ENCODE measurements around the gene SPA17. TPM values are rescaled to one million over a fixed set of nuclear protein-coding genes. Genes with fewer than 3 reads are reported as not detected.

SPA17 gene
- polyA plus RNA-seq, 1 experiment, result 2.9 TPM

GRCh38 chr11:124725719-124726105, 52.0 kb downstream of the SPA17 start:
- no peak overlapping the region for H3K4me3 ChIP-seq (ENCODE audit: low read depth, low read length)
- ChIA-PET POLR2A (no interaction called here), CTCF (interaction anchor here (0.9 kb wide), 1 partner anchor 140 kb away, joined by 3 read pairs; no protein-coding TSS in a partner anchor)
- no peaks in the 10 kb centered on the region for H3K36me3 ChIP-seq (ENCODE audit: control insufficient read depth, insufficient read depth, low read length)
- no peak for DNase-seq (ENCODE audit: low read depth)
- peaks cover 15% of the 10 kb centered on the region for H3K27me3 ChIP-seq (ENCODE audit: control insufficient read depth, insufficient read depth, low read length)
- no peak for TF ChIP-seq CTCF (IDR thresholded peaks at IDR 0.05; ENCODE audit: insufficient read depth, low read depth, low read length)

GRCh38 chr11:124727474-124727873, 53.8 kb downstream of the SPA17 start:
- no peaks in the 10 kb centered on the region for H3K36me3 ChIP-seq (ENCODE audit: control insufficient read depth, insufficient read depth, low read length)
- H3K4me3 ChIP-seq (ENCODE audit: low read depth, low read length), result no peak overlapping the region
- TF ChIP-seq CTCF (IDR thresholded peaks at IDR 0.05; ENCODE audit: insufficient read depth, low read depth, low read length), result no peak
- peaks cover 4% of the 10 kb centered on the region for H3K27me3 ChIP-seq (ENCODE audit: control insufficient read depth, insufficient read depth, low read length)
- POLR2A ChIA-PET, result no interaction called here
- CTCF ChIA-PET, result no interaction called here
- no peak for DNase-seq (ENCODE audit: low read depth)

GRCh38 chr11:124728134-124728533, 54.4 kb downstream of the SPA17 start:
- Histone ChIP-seq H3K36me3 (ENCODE audit: control insufficient read depth, insufficient read depth, low read length) (no peaks in the 10 kb centered on the region), H3K27me3 (ENCODE audit: control insufficient read depth, insufficient read depth, low read length) (peaks cover 4% of the 10 kb centered on the region), H3K4me3 (ENCODE audit: low read depth, low read length) (no peak overlapping the region)
- no peak for DNase-seq (ENCODE audit: low read depth)
- CTCF ChIA-PET, result no interaction called here
- POLR2A ChIA-PET, result no interaction called here
- no peak for TF ChIP-seq CTCF (IDR thresholded peaks at IDR 0.05; ENCODE audit: insufficient read depth, low read depth, low read length)

- no peaks in the 10 kb centered on the region for H3K36me3 ChIP-seq (ENCODE audit: control insufficient read depth, insufficient read depth, low read length)
- peaks cover 4% of the 10 kb centered on the region for H3K27me3 ChIP-seq (ENCODE audit: control insufficient read depth, insufficient read depth, low read length)
- H3K4me3 ChIP-seq (ENCODE audit: low read depth, low read length), result no peak overlapping the region
- no peak for DNase-seq (ENCODE audit: low read depth)
- POLR2A ChIA-PET, result no interaction called here
- CTCF ChIA-PET, result interaction anchor here (1.8 kb wide), 1 partner anchor 14 kb away, joined by 5 read pairs; no protein-coding TSS in a partner anchor
- TF ChIP-seq CTCF (IDR thresholded peaks at IDR 0.05; ENCODE audit: insufficient read depth, low read depth, low read length), result no peak
These were observed 55.9 kb downstream of the SPA17 start for GRCh38 chr11:124729571-124729970.

- Histone ChIP-seq H3K27me3 (ENCODE audit: control insufficient read depth, insufficient read depth, low read length) (peaks cover 10% of the 10 kb centered on the region), H3K4me3 (ENCODE audit: low read depth, low read length) (no peak overlapping the region), H3K36me3 (ENCODE audit: control insufficient read depth, insufficient read depth, low read length) (no peaks in the 10 kb centered on the region)
- DNase-seq (ENCODE audit: low read depth), result no peak
- ChIA-PET CTCF (interaction anchor here (1.4 to 4.3 kb wide), 2 partner anchors 14 to 26 kb away, joined by 4 to 17 read pairs; no protein-coding TSS in a partner anchor), POLR2A (no interaction called here)
- no peak for TF ChIP-seq CTCF (IDR thresholded peaks at IDR 0.05; ENCODE audit: insufficient read depth, low read depth, low read length)
These were observed 58.5 kb downstream of the SPA17 start for GRCh38 chr11:124732230-124732629.
